Activated naive CD4-positive, alpha-beta T cell treated with anti-CD3 and anti-CD28 coated beads, Interleukin-2, amount 50 U/mL, for 16 hours (primary cell): ENCODE data around the gene COQ10B.
"Not testable (repeated sequence)": the region's sequence is repeated elsewhere in the genome, so short reads cannot be mapped to it uniquely, and the experiment has no call there.

Experiments
- DNase-seq: peaks from one replicate; pipeline ENCODE4 v3.0.0-alpha.2; 2020

The COQ10B gene

DNA sequence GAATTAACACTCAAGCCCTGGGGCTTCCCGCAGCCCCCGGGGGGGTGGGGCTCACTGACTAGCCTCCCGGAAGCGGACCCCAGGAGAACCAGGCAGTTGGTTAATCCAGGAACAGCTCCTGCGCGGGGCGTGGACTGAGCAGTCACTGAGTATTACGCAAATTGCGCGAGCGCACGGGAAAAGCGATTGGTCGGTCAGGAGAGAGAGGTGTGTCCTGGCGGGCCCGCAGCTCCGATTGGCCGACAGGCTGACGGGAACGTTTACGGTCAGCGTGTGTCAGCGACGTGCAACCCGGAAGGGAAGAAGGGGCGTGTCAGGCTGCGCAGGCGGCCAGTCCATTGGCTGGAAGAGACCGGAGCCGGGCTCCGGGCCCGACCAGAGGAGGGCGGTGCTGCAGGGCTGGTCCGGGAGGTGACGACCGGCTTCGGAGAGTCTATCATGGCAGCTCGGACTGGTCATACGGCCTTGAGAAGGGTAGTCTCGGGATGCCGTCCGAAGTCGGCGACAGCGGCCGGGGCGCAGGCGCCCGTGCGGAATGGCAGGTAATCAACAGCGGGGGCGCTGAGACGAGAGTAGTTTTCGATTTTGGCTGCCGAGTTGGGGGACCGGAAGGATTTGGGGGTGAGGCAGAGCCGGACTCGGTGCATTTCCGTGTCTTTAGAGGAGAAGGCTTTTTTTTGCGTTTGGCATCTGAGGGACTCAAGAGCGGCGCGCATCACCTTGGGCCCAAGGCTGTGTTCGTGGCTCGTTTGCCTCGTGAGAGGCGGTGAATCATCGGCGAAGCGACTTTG is at the start of gene COQ10B:
Gene COQ10B, plus strand, starts transcription at position 430 of the 791 bp plus-strand sequence. Its CDS starts 9 bp downstream, at position 439.
- peak; percentile 98 for DNase-seq

DNA sequence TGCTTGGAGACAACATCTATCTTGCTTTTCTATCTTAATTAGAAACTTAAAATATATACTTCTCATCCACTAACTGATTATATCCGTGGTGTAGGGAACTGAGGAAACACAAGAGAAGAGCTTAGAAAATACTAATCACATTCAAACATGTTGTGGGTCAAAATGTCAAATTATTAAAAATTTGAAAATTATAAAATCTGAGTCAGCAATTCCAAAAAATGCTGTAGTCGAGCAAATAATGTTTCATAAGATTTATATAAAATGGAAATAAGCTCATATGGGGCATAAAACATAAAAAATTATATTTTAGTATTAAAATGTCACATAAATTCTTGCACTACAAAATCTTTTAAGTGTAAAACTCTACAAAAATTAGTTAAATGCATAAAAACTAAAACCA is 47.8 kb upstream of the COQ10B start:
- DNase-seq, result no peak

DNA sequence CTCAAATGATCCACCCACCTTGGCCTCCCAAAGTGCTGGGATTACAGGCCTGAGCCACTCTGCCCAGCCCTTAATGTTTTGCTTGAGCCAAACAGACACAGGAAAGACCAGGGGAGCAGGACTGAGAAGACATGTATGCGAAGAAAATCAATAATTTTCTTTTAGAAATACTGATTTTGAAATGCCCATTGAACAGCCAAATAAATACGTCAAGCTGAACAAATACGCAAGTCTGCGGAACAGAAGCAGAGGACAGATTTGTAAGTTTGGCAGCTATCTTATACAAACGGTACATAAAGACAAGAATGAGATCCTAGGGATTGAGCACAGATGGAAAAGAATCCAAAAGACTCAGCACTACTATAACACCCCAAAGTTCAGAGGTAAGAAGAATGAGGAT is 39.3 kb upstream of the COQ10B start:
- no peak for DNase-seq

GRCh38 chr2:197414515-197414914 is 38.8 kb upstream of the COQ10B start:
- no peak for DNase-seq

DNA sequence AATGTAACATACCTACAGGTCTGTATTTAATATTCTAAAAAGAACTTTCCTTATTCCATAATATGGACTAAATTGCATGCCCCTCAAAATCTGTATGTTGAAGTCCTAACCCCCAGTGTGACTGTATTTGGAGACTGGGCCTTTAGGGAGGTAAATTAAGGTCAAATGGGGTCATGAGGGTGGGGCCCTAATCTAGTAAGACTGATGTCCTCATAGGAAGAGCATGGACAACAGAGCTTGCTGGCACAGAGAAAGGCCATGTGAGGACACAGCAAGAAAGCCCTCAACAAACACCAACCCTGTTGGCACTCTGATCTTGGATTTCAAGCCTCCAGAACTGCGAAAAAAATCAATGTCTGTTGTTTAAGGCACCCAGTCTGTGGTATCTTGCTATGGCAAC is 37.1 kb upstream of the COQ10B start:
- no peak for DNase-seq

DNA sequence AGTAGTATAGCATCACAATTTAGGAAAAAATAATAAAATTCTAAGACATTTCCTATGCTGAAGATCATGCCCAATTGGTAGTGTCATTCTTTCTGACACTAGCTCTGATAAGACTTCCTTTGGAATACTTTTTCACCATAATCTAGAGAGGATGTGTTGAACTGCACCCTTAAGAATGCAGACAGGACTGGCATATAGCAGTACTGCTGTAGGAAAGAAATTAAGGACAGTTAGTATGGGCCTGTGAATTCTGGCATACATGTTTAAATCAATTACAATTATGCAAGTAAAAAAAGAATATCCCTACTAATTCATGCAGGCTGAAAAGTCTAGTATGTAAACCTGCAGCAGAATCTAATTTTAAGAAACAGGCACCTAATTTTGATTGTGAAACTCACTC is 33.9 kb upstream of the COQ10B start:
- DNase-seq, result no peak

GRCh38 chr2:197423307-197423706 is 30.0 kb upstream of the COQ10B start:
- DNase-seq, result no peak

GRCh38 chr2:197425550-197425949 is 27.8 kb upstream of the COQ10B start:
- DNase-seq, result no peak

GRCh38 chr2:197426723-197427603 is 26.4 kb upstream of the COQ10B start:
- DNase-seq, result no peak

DNA sequence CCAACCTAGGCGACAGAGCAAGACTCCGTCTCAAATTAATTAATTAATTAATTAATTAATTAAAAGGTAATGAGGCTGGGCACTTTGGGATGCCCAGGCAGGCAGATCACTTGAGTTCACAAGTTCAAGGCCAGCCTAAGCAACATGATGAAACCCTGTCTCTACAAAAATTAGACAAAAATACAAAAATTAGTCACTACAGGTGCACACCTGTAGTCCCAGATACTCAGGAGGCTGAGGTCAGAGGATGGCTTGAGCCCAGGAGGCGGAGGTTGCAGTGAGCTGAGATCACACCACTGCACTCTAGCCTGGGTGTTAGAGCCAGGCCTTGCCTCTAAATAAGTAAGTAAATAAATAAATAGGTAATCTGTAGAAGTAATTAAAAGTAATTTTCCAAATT is 25.4 kb upstream of the COQ10B start:
- DNase-seq, result no peak

DNA sequence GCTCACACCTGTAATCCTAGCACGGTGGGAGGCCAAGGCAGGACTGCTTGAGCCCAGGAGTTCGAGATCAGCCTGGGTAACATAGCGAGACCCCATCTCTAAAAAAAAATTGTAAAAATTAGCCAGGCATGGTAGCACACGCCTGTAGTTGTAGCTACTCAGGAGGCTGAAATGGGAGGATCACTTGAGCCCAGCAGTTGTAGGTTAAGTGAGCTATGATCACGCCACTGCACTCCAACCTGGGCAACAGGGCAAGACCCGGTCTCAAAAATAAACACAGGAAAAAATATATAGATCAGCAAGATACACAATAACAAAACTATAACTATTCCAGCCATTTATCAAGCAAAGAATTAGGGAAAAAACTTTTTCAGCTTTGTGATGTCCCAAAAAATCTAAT is 21.5 kb upstream of the COQ10B start:
- DNase-seq, result no peak

DNA sequence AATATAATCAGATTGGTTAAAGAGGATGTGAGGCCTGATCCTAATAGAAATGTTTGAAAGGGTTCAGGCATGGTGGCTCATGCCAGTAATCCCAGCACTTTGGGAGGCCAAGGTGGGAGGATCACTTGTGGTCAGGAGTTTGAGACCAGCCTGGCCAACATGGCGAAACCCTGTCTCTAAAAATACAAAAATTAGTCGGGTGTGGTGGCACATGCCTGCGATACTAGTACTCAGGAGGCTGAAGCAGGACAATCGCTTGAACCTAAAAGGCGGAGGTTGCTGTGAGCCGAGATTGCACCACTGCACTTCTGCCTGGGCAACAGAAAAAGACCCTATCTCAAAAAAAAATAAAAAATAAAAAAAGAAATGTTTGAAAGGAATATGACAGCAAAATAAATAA is 20.8 kb upstream of the COQ10B start:
- DNase-seq, result not testable (repeated sequence)

GRCh38 chr2:197433780-197434438 is 19.4 kb upstream of the COQ10B start:
- no peak for DNase-seq

- peak; percentile 99 for DNase-seq
These were observed 18.5 kb upstream of the COQ10B start, which contains the start of gene SF3B1 for GRCh38 chr2:197434541-197435513. Gene SF3B1, minus strand, starts transcription at chr2:197435028. Its CDS starts 29 bp downstream, at chr2:197434999.

DNA sequence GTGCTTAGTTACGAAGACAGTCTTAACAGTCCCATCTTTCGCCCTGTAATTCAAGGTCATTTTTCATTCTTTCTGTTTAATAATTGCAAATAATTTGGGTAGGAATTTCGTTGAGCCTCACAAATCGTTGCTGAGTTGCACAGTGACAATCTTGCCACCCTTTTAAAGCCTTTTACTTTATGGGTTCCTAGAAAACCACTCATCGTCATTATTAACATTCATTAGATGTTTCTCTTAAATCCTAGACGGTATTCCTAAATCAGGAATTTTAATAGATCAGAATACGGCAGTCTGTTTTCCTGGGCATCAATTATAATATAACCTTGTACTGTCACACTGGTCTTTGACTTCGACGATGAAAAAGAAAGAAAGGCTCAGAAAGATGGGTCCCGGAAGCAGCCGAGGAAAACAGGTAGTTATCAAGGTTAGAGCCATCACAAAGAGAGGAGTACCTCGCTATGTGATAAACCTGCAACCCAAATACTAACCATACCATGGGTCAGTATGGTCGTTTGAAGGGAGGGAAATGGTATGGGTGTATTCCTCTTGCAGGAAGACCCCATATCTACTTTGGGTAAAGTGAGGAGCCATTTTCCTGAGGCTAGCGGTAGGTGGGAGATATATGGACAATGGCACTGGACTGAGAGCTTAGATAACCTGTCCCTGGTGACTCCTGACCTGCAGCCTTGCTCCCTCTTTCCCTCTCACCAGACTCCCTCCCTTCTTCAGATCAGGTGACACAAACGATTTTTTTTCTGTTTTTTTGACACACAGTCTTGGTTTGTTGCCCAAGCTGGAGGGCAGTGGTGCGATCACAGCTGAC is 17.5 kb upstream of the COQ10B start:
- no peak for DNase-seq

DNA sequence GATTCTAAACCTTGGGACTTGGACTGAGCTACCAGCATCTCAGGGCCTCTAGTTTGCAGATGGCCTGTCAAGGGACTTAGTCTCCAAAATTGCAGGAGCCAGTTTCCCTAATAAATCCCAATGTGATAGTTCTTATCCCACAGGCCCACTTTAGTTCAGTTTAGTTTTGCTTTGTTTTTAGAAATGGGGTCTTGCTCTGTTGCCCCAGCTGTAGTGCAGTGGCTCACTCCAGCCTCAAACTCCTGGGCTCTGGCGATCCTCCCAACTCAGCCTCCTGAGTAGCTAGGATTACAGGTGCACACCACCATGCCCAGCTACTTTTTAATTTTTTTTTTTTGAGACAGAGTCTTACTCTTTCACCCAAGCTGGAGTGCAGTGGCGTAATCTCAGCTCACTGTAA is 16.0 kb upstream of the COQ10B start:
- DNase-seq, result no peak

GRCh38 chr2:197442857-197443256 is 10.5 kb upstream of the COQ10B start:
- no peak for DNase-seq

- no peak for DNase-seq
These were observed 7.6 kb upstream of the COQ10B start for GRCh38 chr2:197445746-197446145.

DNA sequence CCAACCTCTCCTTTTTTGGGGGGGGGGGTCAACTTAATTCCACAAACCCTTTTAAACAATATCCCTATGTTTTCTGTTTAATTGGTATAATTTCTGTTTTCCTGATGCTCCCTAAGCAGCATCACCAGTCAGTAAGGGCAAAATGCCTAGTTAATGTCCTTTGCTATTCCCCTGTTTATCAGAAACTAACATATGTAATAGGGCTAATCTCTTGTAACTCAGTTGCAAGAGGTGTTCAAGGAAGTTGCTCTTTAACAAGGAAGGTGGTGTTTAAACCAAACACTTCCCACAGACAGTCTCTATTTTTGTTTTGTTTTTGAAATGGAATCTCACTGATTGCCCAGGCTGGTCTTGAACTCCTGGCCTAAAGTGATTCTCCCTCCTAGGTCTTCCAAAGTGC is 6.5 kb upstream of the COQ10B start:
- no peak for DNase-seq

- DNase-seq, result no peak
These were observed 2.9 kb upstream of the COQ10B start for GRCh38 chr2:197450465-197450864.

- DNase-seq, result not testable (repeated sequence)
These were observed 2.4 kb upstream of the COQ10B start for GRCh38 chr2:197450935-197451358.
